Ammon's horn (tissue), 1 donor: ENCODE measurements around the gene CRTC1.
"Not testable (repeated sequence)": the region's sequence is repeated elsewhere in the genome, so short reads cannot be mapped to it uniquely, and the experiment has no call there.

Source experiments
- DNase-seq: peaks from one replicate; pipeline ENCODE4 v3.0.0-alpha.2; 2016; ENCODE audit warnings: low spot score

The CRTC1 gene

GRCh38 chr19:18730885-18731513 is 47.5 kb downstream of the CRTC1 start:
- no peak for DNase-seq

GRCh38 chr19:18731562-18732008 is 48.1 kb downstream of the CRTC1 start:
- no peak for DNase-seq

GRCh38 chr19:18733196-18733647 is 49.7 kb downstream of the CRTC1 start:
- DNase-seq = no peak

- DNase-seq = not testable (repeated sequence)
These were observed 50.4 kb downstream of the CRTC1 start for GRCh38 chr19:18733762-18734332.

GRCh38 chr19:18735324-18735723 is 51.8 kb downstream of the CRTC1 start:
- no peak for DNase-seq

- peak; percentile 55 for DNase-seq
These were observed 52.3 kb downstream of the CRTC1 start for GRCh38 chr19:18735752-18736151.

- no peak for DNase-seq
These were observed 53.2 kb downstream of the CRTC1 start for GRCh38 chr19:18736415-18737336.

- DNase-seq = no peak
These were observed 54.0 kb downstream of the CRTC1 start for GRCh38 chr19:18737337-18737953.

- DNase-seq = no peak
These were observed 54.5 kb downstream of the CRTC1 start for GRCh38 chr19:18737954-18738351.

- DNase-seq = no peak
These were observed 55.6 kb downstream of the CRTC1 start for GRCh38 chr19:18738961-18739690.

- DNase-seq = no peak
These were observed 57.9 kb downstream of the CRTC1 start for GRCh38 chr19:18741124-18742121.

- no peak for DNase-seq
These were observed 58.8 kb downstream of the CRTC1 start for GRCh38 chr19:18742324-18742723.

GRCh38 chr19:18742838-18743783 is 59.6 kb downstream of the CRTC1 start:
- DNase-seq = no peak

GRCh38 chr19:18743784-18744418 is 60.4 kb downstream of the CRTC1 start:
- DNase-seq = no peak

- no peak for DNase-seq
These were observed 61.7 kb downstream of the CRTC1 start for GRCh38 chr19:18745012-18745735.

GRCh38 chr19:18745931-18746330 is 62.5 kb downstream of the CRTC1 start:
- no peak for DNase-seq

GRCh38 chr19:18746401-18747325 is 63.2 kb downstream of the CRTC1 start:
- no peak for DNase-seq
